Tibial nerve (tissue), 4 donors: ENCODE measurements around the gene TESK2.

Experiments used
- CTCF ChIP-seq, 5 experiments: fragments of 200-600 bp in 3 of 5; fragments of 450-650 bp in 2 of 5; sonication (generic) in 3 of 5; IDR thresholded peaks; one replicate each; pipeline ENCODE4 v1.5.1; 2016 to 2019; ENCODE audit warnings: antibody characterized with exemption in 5 of 5, mild to moderate bottlenecking in 3 of 5, moderate library complexity in 2 of 5
- EP300 ChIP-seq, 2 donors: sonication (generic); formaldehyde crosslinking; IDR thresholded peaks; one replicate each; pipeline ENCODE4 v1.6.1; 2017; ENCODE audit warnings: antibody characterized with exemption in 2 of 2, mild to moderate bottlenecking in 1 of 2
- POLR2A ChIP-seq, 2 donors: fragments of 450-650 bp; IDR thresholded peaks; one replicate each; pipeline ENCODE4 v1.6.1; 2017; ENCODE audit warnings: antibody characterized with exemption in 2 of 2, mild to moderate bottlenecking in 2 of 2, moderate library complexity in 2 of 2

GRCh38 chr1:45526135-45526644 lies 35.2 kb upstream of the TESK2 start:
- TF ChIP-seq CTCF (IDR thresholded peaks at IDR 0.05) (no peak), POLR2A (IDR thresholded peaks at IDR 0.05) (no peak), EP300 (IDR thresholded peaks at IDR 0.05) (no peak)
